Esophagus squamous epithelium (tissue), 5 donors: ENCODE measurements around the gene CAMTA1. TPM values are rescaled to one million over a fixed set of nuclear protein-coding genes. Genes with fewer than 3 reads are reported as not detected.

Experiments used
- DNase-seq: peaks from one replicate; lab custom pipeline; 2025; lab: John Stamatoyannopoulos, UW
- H3K27ac ChIP-seq, 4 donors: fragments of 200-600 bp; sonication (generic); one replicate each; pipeline ENCODE4 v1.5.1; 2016 to 2019; ENCODE audit warnings: mild to moderate bottlenecking in 1 of 4
- H3K27me3 ChIP-seq, 4 donors: fragments of 200-600 bp; sonication (generic); 1 replicate in 3 of 4; 2 replicates in 1 of 4; pipeline versions ENCODE4 v1.5.1 to v1.6.0; 2017 to 2021; ENCODE audit warnings: antibody characterized with exemption in 1 of 4
- H3K36me3 ChIP-seq, 3 donors: fragments of 200-600 bp; sonication (generic); one replicate each; pipeline ENCODE4 v1.5.1; 2016 to 2019
- H3K4me1 ChIP-seq, 3 donors: fragments of 200-600 bp; sonication (generic); one replicate each; pipeline ENCODE4 v1.5.1; 2017 to 2019
- H3K4me3 ChIP-seq, 4 donors: fragments of 200-600 bp; sonication (generic); 1 replicate in 3 of 4; 2 replicates in 1 of 4; pipeline ENCODE4 v1.5.1; 2016 to 2019; ENCODE audit warnings: mild to moderate bottlenecking in 2 of 4, moderate library complexity in 1 of 4
- H3K9me3 ChIP-seq, 3 donors: fragments of 200-600 bp; sonication (generic); one replicate each; pipeline ENCODE4 v1.5.1; 2016 to 2019
- POLR2A ChIP-seq, 4 donors: fragments of 450-650 bp; IDR thresholded peaks; one replicate each; pipeline ENCODE4 v1.6.1; 2017; ENCODE audit warnings: antibody characterized with exemption in 4 of 4, mild to moderate bottlenecking in 4 of 4, moderate library complexity in 3 of 4
- WGBS, 2 donors: methylation state at CpG; one replicate each; pipeline ENCODE4 v1.1.5; 2018; 5-methylcytosine and 5-hydroxymethylcytosine counted together
- intact Hi-C: fragments of 100-400 bp; cut with DNase I; formaldehyde crosslinking; loops from one replicate; pipeline ENCODE4 v1.15.0; 2022
- total RNA-seq, 4 donors: library from RNA; depleted of rRNA; stranded (reverse); fragments of >200 nt; gene quantifications; one replicate each; pipeline ENCODE4 v1.1.0, GENCODE V29; 2016
- TF ChIP-seq, protein P1 (sequence below), 6 experiments: fragments of 450-650 bp in 4 of 6; fragments of 200-600 bp in 2 of 6; sonication (generic) in 2 of 6; IDR thresholded peaks; one replicate each; pipeline ENCODE4 v1.5.1; 2016 to 2019; ENCODE audit warnings: antibody characterized with exemption in 6 of 6, mild to moderate bottlenecking in 4 of 6, moderate library complexity in 4 of 6
- donor health status: DM: yes; HTN: yes; CAD: no.

CAMTA1 gene
- total RNA-seq, 4 donors from 2014 or later, result 31.3 to 77.4 (median 45.9) TPM

- Histone ChIP-seq H3K27ac (no peak overlapping the region), H3K4me3 (no peak overlapping the region), H3K36me3 (no peaks in the 10 kb centered on the region), H3K4me1 (peaks cover 0 to 3% (median 0%) of the 10 kb centered on the region in 3 donors), H3K27me3 (peaks cover 0 to 8% (median 0%) of the 10 kb centered on the region in 4 donors), H3K9me3 (no peaks in the 10 kb centered on the region)
- no peak for DNase-seq
- intact Hi-C loops, result no loop called here
- TF ChIP-seq POLR2A (IDR thresholded peaks at IDR 0.05), result no peak
- TF ChIP-seq, protein P1, sequence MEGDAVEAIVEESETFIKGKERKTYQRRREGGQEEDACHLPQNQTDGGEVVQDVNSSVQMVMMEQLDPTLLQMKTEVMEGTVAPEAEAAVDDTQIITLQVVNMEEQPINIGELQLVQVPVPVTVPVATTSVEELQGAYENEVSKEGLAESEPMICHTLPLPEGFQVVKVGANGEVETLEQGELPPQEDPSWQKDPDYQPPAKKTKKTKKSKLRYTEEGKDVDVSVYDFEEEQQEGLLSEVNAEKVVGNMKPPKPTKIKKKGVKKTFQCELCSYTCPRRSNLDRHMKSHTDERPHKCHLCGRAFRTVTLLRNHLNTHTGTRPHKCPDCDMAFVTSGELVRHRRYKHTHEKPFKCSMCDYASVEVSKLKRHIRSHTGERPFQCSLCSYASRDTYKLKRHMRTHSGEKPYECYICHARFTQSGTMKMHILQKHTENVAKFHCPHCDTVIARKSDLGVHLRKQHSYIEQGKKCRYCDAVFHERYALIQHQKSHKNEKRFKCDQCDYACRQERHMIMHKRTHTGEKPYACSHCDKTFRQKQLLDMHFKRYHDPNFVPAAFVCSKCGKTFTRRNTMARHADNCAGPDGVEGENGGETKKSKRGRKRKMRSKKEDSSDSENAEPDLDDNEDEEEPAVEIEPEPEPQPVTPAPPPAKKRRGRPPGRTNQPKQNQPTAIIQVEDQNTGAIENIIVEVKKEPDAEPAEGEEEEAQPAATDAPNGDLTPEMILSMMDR (IDR thresholded peaks at IDR 0.05), result no peak
- 80 to 97% methylated on average over 3 to 5 of the region's 10 CpGs for WGBS, 2 donors
These were observed 780.0 kb downstream of the CAMTA1 start for GRCh38 chr1:7565099-7565750.

DNA sequence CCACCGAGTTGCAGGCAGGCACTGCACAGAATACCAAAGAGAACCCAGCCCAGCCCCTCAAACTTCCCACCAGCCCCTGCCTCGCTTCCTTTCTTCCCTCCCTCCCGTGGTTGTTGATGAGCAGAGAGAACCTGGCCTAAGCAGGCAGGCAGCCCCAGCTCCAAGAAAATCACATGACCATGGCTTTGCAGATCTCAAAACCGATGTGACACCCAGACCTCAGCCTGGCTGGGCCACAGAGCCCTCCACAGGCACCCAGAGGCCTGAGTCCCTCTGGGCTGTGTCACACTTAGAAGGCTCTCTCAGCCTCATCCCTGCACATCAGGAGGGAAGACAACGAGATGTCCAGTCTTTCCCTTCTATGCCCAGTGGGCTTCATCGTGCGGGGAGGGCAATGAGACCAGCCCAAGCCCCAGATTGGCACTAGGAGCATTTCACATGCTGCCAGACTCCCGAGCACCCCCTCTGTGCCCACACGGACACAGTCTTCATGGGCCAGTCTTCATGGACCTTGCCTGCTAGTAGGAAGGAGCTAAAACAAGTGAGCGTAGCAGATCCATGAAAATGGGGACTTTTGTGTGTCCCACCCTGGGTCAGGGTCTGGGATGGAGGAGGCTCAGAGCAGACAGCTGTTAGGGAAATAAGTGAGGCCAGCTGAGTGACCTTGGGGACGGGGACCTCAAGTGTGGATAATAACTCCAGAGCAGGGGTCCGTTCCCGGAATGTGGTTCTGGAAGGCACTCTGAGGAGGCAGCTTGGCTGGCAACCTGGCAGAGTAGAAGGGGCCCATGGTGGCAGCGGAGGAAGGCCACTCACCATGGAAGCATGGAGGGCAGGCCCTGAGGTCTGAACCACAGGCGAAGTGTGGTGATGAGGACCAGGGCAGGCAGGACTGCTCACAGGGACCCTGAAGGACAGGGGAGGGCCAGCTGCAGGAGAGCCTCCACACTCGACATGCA is 781.4 kb downstream of the CAMTA1 start:
- Histone ChIP-seq H3K27me3 (peaks cover 0 to under 1% (median 0%) of the 10 kb centered on the region in 4 donors), H3K4me1 (peaks cover 0 to 13% (median 0%) of the 10 kb centered on the region in 3 donors), H3K36me3 (no peaks in the 10 kb centered on the region), H3K27ac (no peak overlapping the region), H3K4me3 (no peak overlapping the region), H3K9me3 (no peaks in the 10 kb centered on the region)
- TF ChIP-seq POLR2A (IDR thresholded peaks at IDR 0.05), result no peak
- TF ChIP-seq, protein P1 (IDR thresholded peaks at IDR 0.05), result no peak
- WGBS, 2 donors, result 80 to 81% methylated on average over 9 to 11 of the region's 16 CpGs
- intact Hi-C loops, result no loop called here
- no peak for DNase-seq

DNA sequence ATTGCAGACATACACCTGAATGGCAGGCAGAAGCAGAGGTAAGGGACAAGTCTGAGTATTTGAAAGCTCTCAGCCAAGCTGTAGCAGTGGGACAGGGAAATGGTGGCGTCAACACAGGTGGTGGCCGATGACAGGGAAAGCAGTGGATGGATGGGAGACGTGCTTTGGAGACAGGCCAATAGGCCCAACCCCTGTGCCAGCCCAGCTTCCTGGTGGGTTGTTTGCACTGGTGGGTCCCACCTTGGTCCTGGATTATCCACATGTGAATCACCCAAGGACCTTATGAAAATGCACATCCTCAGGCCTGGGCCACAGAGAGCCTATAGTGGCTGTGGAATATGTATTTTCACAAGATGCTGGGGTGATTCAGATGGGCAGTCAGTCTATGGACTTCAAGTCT is 782.1 kb downstream of the CAMTA1 start:
- Histone ChIP-seq H3K9me3 (no peaks in the 10 kb centered on the region), H3K27me3 (no peaks in the 10 kb centered on the region), H3K27ac (no peak overlapping the region), H3K4me3 (no peak overlapping the region), H3K36me3 (no peaks in the 10 kb centered on the region), H3K4me1 (peaks cover 0 to 13% (median 0%) of the 10 kb centered on the region in 3 donors)
- no peak for DNase-seq
- no peak for TF ChIP-seq POLR2A (IDR thresholded peaks at IDR 0.05)
- TF ChIP-seq, protein P1 (IDR thresholded peaks at IDR 0.05), result no peak
- intact Hi-C loops, result no loop called here
- 67 to 82% methylated on average over 3 of the region's 3 CpGs for WGBS, 2 donors

GRCh38 chr1:7568053-7568452 is 782.8 kb downstream of the CAMTA1 start:
- no peak for DNase-seq
- Histone ChIP-seq H3K4me3 (no peak overlapping the region), H3K27me3 (no peaks in the 10 kb centered on the region), H3K36me3 (no peaks in the 10 kb centered on the region), H3K9me3 (no peaks in the 10 kb centered on the region), H3K4me1 (peaks cover 0 to 20% (median 5%) of the 10 kb centered on the region in 3 donors), H3K27ac (no peak overlapping the region)
- intact Hi-C loops, result no loop called here
- TF ChIP-seq POLR2A (IDR thresholded peaks at IDR 0.05), result no peak
- TF ChIP-seq, protein P1 (IDR thresholded peaks at IDR 0.05), result no peak
- 85 to 95% methylated on average over 4 of the region's 4 CpGs for WGBS, 2 donors
